Renal cortex interstitium (tissue), 15 donors: Measurements from ENCODE around the gene SHC4. TPM values are rescaled to one million over a fixed set of nuclear protein-coding genes. Genes with fewer than 3 reads are reported as not detected.

Experiments
- DNase-seq, 11 donors: peaks; one replicate each; pipeline ENCODE4 v3.0.0-alpha.2; 2013; ENCODE audit warnings: low read depth in 9 of 11, low spot score in 4 of 11; ENCODE audit errors: extremely low read depth in 1 of 11
- long read RNA-seq, 16 experiments: transcript quantifications; one replicate each; lab custom pipeline, GENCODE V29; 2026
- polyA plus RNA-seq, 3 donors: library from polyadenylated mRNA; unstranded; fragments of 120-200 nt; gene quantifications; one replicate each; pipeline ENCODE4 v1.2.1, GENCODE V29; 2013; ENCODE audit not compliant: insufficient read length in 3 of 3

Gene SHC4, protein sequence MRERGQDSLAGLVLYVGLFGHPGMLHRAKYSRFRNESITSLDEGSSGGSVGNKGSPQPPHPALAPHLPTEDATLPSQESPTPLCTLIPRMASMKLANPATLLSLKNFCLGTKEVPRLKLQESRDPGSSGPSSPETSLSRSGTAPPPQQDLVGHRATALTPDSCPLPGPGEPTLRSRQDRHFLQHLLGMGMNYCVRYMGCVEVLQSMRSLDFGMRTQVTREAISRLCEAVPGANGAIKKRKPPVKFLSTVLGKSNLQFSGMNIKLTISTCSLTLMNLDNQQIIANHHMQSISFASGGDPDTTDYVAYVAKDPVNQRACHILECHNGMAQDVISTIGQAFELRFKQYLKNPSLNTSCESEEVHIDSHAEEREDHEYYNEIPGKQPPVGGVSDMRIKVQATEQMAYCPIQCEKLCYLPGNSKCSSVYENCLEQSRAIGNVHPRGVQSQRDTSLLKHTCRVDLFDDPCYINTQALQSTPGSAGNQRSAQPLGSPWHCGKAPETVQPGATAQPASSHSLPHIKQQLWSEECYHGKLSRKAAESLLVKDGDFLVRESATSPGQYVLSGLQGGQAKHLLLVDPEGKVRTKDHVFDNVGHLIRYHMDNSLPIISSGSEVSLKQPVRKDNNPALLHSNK
- polyA plus RNA-seq: 1 to 10 TPM; 2.3 to 2.8 (median 2.5) TPM
- long read RNA-seq, donor 1: 0 reads
- long read RNA-seq, donor 2: 0 reads
- long read RNA-seq, donor 3, full-length matches to known transcripts: 1 of 1 reads
- long read RNA-seq, donor 3, partial matches to known transcripts: 0 of 1 reads
- long read RNA-seq, donor 3, other reads (novel, unspliced or antisense): 0 of 1 reads
- long read RNA-seq, donor 4: 0 reads
- long read RNA-seq, donor 5: 0 reads
- long read RNA-seq, donor 6, partial matches to known transcripts: 5 of 5 reads
- long read RNA-seq, donor 6, other reads (novel, unspliced or antisense): 0 of 5 reads
- long read RNA-seq, donor 7: 0 reads
- long read RNA-seq, donor 8: 0 reads
- long read RNA-seq, donor 9, full-length matches to known transcripts: 2 of 2 reads
- long read RNA-seq, donor 9, partial matches to known transcripts: 0 of 2 reads
- long read RNA-seq, donor 9, other reads (novel, unspliced or antisense): 0 of 2 reads
- long read RNA-seq, donor 10: 0 reads
- long read RNA-seq, donor 11, partial matches to known transcripts: 0 of 1 reads
- long read RNA-seq, donor 11, other reads (novel, unspliced or antisense): 0 of 1 reads
- long read RNA-seq, donor 12, partial matches to known transcripts: 415 of 415 reads
- long read RNA-seq, donor 12, other reads (novel, unspliced or antisense): 0 of 415 reads
- long read RNA-seq, donor 13: 0 reads
- long read RNA-seq, donor 14, partial matches to known transcripts: 0 of 1 reads
- long read RNA-seq, donor 14, other reads (novel, unspliced or antisense): 0 of 1 reads
- long read RNA-seq, donor 15: 0 reads
- long read RNA-seq, donor 16, full-length matches to known transcripts: 1 of 1 reads
- long read RNA-seq, donor 16, partial matches to known transcripts: 0 of 1 reads
- long read RNA-seq, donor 16, other reads (novel, unspliced or antisense): 0 of 1 reads

GRCh38 chr15:48963524-48964113, at the start of gene SHC4:
SHC4 (minus strand) TSS chr15:48963919; CDS start chr15:48963015, 904 bp downstream.
- peak in 10 of 11 donors; percentile 51 to 76 (median 66) for DNase-seq

DNA sequence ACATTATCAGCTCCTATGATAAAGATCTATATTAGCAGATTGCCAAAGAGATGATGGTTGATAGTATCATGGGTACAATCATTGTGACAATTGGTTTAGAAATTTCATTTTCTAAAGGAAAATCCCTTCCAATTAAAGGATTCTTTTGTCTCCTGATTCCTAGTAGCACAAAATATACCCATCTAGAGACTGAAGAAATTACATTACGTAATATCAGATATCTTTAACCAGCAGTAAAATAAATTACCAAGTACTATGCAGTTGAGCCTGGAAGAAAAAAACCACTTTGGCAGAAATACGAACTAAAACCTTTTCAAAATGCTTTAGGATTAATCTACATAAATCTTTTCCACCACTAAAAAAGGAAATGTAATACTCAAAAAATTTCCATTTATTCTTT, 35.6 kb upstream of the SHC4 start:
- no peak for DNase-seq

- DNase-seq: no peak
Observed at GRCh38 chr15:48996276-48996675, 32.6 kb upstream of the SHC4 start.

DNA sequence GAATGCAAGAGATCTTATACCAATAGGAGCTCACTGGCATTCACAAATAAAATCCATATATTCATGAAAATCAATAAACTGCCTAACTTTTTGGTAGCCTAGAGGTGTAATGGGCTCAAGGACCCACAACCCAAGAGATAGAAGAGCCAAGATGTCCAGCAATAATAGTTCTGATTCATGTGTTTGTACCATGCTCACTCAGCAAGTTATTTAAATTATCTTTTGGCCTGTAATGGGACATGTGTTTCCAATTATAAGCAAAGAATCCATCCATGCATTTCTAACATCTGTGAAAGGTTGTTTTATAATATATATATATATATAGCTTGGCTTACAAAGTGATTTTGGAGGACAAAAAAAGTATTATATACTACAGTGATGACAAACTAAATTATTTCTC, 29.7 kb upstream of the SHC4 start:
- DNase-seq: no peak

GRCh38 chr15:48992545-48992944, 28.8 kb upstream of the SHC4 start:
- DNase-seq: no peak

GRCh38 chr15:48992096-48992495, 28.4 kb upstream of the SHC4 start:
- no peak for DNase-seq

DNA sequence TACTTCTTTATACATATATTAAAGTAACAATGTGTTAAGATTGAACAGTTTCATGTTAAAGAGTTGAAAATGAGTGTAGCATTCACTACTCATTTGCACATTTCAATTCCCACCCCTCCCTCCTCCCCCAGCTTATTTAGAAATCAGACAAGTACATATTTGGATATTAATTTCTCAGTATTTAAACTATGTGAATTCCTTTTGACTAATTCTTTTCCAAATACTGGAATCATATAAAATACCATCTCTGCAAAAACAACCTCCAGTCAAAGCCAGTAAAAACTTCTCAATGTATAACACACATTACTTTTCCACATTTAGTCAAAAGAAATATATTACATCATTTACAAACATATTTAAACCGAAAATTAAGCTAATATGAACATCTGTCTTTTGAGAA, 25.5 kb upstream of the SHC4 start:
- no peak for DNase-seq

DNA sequence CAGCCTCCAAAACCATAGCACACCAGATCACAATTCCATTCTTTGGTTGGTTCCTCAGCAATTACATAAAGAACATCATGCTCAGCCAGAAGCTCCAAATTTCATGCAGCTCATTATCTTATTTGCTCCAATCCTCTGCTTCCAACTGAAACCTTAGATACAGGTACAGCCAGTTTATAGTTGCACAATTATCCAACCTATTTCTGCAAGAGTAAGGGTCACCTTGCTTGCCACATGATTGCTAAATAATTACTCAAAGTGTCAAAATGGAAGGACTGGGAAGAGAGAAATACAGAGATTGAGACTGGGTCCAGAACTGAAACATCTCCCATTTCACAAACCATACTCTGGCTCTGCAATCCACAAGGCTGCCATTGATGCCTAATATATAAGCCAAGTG, 23.4 kb upstream of the SHC4 start:
- no peak for DNase-seq

DNA sequence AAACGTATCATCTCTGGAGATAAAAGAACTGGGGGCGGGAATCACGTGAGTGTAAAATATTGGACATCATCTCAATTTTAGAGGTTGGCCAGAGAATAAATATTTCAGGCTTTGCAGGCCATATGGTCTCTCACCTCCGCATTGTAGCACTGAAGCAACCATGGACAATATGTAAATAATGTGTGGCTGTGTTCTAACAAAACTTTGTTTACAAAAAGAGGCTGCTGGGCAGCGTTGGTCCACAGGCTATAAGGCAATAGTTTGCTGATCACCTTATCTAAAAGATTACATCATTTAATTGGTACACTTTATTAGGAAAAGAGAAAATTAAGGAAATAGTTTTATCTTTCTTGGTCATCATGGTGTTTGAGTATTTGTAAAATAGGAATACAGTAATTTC, 22.5 kb upstream of the SHC4 start:
- DNase-seq: no peak

- DNase-seq: no peak
Observed at GRCh38 chr15:48985516-48985915, 21.8 kb upstream of the SHC4 start.

GRCh38 chr15:48984811-48985352, 21.2 kb upstream of the SHC4 start:
- DNase-seq: no peak

DNA sequence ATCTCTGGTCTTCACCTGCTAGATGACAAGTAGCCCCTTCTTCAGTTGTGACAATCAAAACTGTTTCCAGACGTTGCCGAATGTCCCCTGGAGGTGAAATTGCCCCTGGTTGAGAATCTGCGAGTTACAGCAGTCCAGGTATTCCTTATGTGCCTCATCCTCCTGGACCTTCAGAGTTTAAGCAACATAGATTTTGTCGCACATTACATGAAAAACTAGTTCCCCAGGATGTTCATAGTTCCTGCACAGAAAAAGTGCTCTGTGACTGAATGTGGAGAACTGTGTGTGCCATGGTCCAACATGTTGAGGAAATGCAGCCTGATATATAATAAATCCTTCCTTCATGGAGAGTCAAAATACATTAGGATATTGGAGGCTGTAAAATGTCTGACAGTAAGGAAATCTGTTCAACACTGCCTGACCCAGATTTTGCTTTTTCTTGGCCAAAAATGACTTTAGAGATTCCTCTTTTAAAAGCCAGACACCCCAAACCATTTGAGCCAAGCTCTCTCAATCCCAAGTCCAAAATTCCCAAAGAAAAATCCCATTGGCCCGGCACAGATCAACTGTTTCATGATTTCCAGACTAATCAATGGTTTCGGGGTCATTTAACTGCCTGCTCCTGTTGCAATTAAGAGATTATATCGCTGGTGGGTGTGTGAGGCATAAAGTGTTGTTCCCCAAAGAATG, 20.4 kb upstream of the SHC4 start:
- no peak for DNase-seq

- DNase-seq: no peak
Observed at GRCh38 chr15:48983300-48983699, 19.6 kb upstream of the SHC4 start.

DNA sequence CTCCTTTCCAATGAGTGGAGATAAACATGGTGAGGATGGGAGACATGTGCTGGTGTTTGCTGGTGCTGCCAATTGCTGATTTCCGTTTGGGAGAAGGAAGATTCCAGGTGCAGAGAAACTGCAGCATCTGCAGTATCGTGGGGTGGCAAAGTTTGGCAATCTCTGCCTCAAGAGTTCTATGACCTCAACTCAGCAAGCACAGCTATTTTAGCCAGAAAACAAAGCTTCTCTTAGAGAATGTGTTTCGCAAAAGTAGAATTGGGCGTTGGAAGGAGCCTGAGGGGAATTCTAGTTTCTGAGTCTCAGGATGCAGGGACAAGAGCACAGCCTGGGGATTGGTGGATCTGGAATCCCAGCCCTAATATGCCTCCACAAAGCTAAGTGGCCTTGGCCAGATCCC, 18.2 kb upstream of the SHC4 start:
- no peak for DNase-seq

GRCh38 chr15:48978638-48979037, 14.9 kb upstream of the SHC4 start:
- DNase-seq: no peak

- no peak for DNase-seq
Observed at GRCh38 chr15:48976444-48977088, 12.8 kb upstream of the SHC4 start.
